Right lobe of liver (tissue), 4 donors: ENCODE data around the gene ADAMTS14.

Experiments
- CTCF ChIP-seq, 4 donors: fragments of 200-600 bp in 3 of 4; fragments of 450-650 bp in 1 of 4; IDR thresholded peaks; one replicate each; pipeline versions ENCODE4 v1.5.1 to v1.8.0; 2016 to 2022; ENCODE audit warnings: antibody characterized with exemption in 4 of 4, mild to moderate bottlenecking in 2 of 4
- POLR2A ChIP-seq: fragments of 450-650 bp; IDR thresholded peaks from one replicate; pipeline ENCODE4 v1.6.1; 2017; ENCODE audit warnings: antibody characterized with exemption, mild to moderate bottlenecking
- donor health status: DM: no; HTN: no; CAD: no.
- donor health status: DM: no; HTN: no; CAD: no.
- donor health status: DM: no; HTN: yes; CAD: no.

- no peak for TF ChIP-seq POLR2A
- no peak for TF ChIP-seq CTCF (IDR thresholded peaks at IDR 0.05)
These were observed 614 bp upstream of the ADAMTS14 start for GRCh38 chr10:70671619-70672164.
